Measurements from ENCODE around the gene VPS13C. TPM values are rescaled to one million over a fixed set of nuclear protein-coding genes. Genes with fewer than 3 reads are reported as not detected.

The VPS13C gene
- total RNA-seq, 4 donors from 2014 or later = 27.6 to 79.6 (median 30.5) TPM

GRCh38 chr15:61996056-61996635 lies 64.1 kb downstream of the VPS13C start:
- Histone ChIP-seq H3K36me3 (peaks cover 0 to 5% of the 10 kb centered on the region in 2 donors), H3K9me3 (no peaks in the 10 kb centered on the region), H3K27me3 (no peaks in the 10 kb centered on the region), H3K4me1 (no peaks in the 10 kb centered on the region), H3K4me3 (no peak overlapping the region), H3K27ac (no peak overlapping the region)
- TF ChIP-seq POLR2A (IDR thresholded peaks at IDR 0.05) (no peak), CTCF (IDR thresholded peaks at IDR 0.05 in 4 of 5, conservative IDR thresholded peaks at IDR 0.05 in 1 of 5) (no peak)
- ATAC-seq (no peak), DNase-seq (no peak)
- in situ Hi-C loops (cut with MboI; ENCODE audit: low sequenced_read_pairs in 4 of 4) = no loop called here
- intact Hi-C loops (cut with DNase I; ENCODE audit: low total_unique reads) = no loop called here

- H3K9me3 ChIP-seq = no peaks in the 10 kb centered on the region
- intact Hi-C loops (cut with DNase I; ENCODE audit: low total_unique reads) = no loop called here
- ATAC-seq (no peak), DNase-seq (no peak)
- H3K4me1 ChIP-seq = no peaks in the 10 kb centered on the region
- H3K27me3 ChIP-seq = no peaks in the 10 kb centered on the region
- peaks cover 0 to 21% of the 10 kb centered on the region in 2 donors for H3K36me3 ChIP-seq
- no peak overlapping the region for H3K27ac ChIP-seq
- in situ Hi-C loops (cut with MboI; ENCODE audit: low sequenced_read_pairs in 4 of 4) = no loop called here
- no peak overlapping the region for H3K4me3 ChIP-seq
- TF ChIP-seq CTCF (IDR thresholded peaks at IDR 0.05 in 4 of 5, conservative IDR thresholded peaks at IDR 0.05 in 1 of 5) (no peak), POLR2A (IDR thresholded peaks at IDR 0.05) (no peak)
Measured at GRCh38 chr15:61994216-61994615, 66.0 kb downstream of the VPS13C start.

GRCh38 chr15:61992518-61992917 lies 67.7 kb downstream of the VPS13C start:
- TF ChIP-seq CTCF (IDR thresholded peaks at IDR 0.05 in 4 of 5, conservative IDR thresholded peaks at IDR 0.05 in 1 of 5) = no peak
- TF ChIP-seq POLR2A (IDR thresholded peaks at IDR 0.05) = no peak
- DNase-seq = no peak
- ATAC-seq = no peak
- in situ Hi-C loops (cut with MboI; ENCODE audit: low sequenced_read_pairs in 4 of 4) = no loop called here
- Histone ChIP-seq H3K4me1 (no peaks in the 10 kb centered on the region), H3K27ac (no peak overlapping the region), H3K9me3 (no peaks in the 10 kb centered on the region), H3K36me3 (peaks cover 0 to 21% of the 10 kb centered on the region in 2 donors), H3K27me3 (no peaks in the 10 kb centered on the region), H3K4me3 (no peak overlapping the region)
- intact Hi-C loops (cut with DNase I; ENCODE audit: low total_unique reads) = no loop called here

GRCh38 chr15:61989667-61990066 lies 70.6 kb downstream of the VPS13C start:
- ATAC-seq = no peak
- in situ Hi-C loops (cut with MboI; ENCODE audit: low sequenced_read_pairs in 4 of 4) (no loop called here), intact Hi-C loops (cut with DNase I; ENCODE audit: low total_unique reads) (no loop called here)
- no peak overlapping the region for H3K27ac ChIP-seq
- no peaks in the 10 kb centered on the region for H3K9me3 ChIP-seq
- H3K4me1 ChIP-seq = peaks cover 9 to 11% of the 10 kb centered on the region in 2 donors
- DNase-seq = no peak
- H3K36me3 ChIP-seq = peaks cover 0 to 21% of the 10 kb centered on the region in 2 donors
- H3K4me3 ChIP-seq = no peak overlapping the region
- no peaks in the 10 kb centered on the region for H3K27me3 ChIP-seq
- TF ChIP-seq POLR2A (IDR thresholded peaks at IDR 0.05) (no peak), CTCF (IDR thresholded peaks at IDR 0.05 in 4 of 5, conservative IDR thresholded peaks at IDR 0.05 in 1 of 5) (no peak)

- ATAC-seq = no peak
- Histone ChIP-seq H3K9me3 (no peaks in the 10 kb centered on the region), H3K4me3 (no peak overlapping the region), H3K4me1 (peaks cover 9 to 11% of the 10 kb centered on the region in 2 donors), H3K27ac (no peak overlapping the region), H3K27me3 (no peaks in the 10 kb centered on the region), H3K36me3 (peaks cover 0 to 35% of the 10 kb centered on the region in 2 donors)
- intact Hi-C loops (cut with DNase I; ENCODE audit: low total_unique reads) = no loop called here
- in situ Hi-C loops (cut with MboI; ENCODE audit: low sequenced_read_pairs in 4 of 4) = no loop called here
- TF ChIP-seq POLR2A (IDR thresholded peaks at IDR 0.05) (no peak), CTCF (IDR thresholded peaks at IDR 0.05 in 4 of 5, conservative IDR thresholded peaks at IDR 0.05 in 1 of 5) (no peak)
- no peak for DNase-seq
Measured at GRCh38 chr15:61987824-61988223, 72.4 kb downstream of the VPS13C start.
